ENCODE results near the gene OSBPL1A. TPM values are rescaled to one million over a fixed set of nuclear protein-coding genes. Genes with fewer than 3 reads are reported as not detected.
"Not testable (repeated sequence)": the region's sequence is repeated elsewhere in the genome, so short reads cannot be mapped to it uniquely, and the experiment has no call there.

Gene OSBPL1A
- total and polyA plus RNA-seq, 5 donors from 2014 or later: 0.40 to 5.8 (median 2.0) TPM

DNA sequence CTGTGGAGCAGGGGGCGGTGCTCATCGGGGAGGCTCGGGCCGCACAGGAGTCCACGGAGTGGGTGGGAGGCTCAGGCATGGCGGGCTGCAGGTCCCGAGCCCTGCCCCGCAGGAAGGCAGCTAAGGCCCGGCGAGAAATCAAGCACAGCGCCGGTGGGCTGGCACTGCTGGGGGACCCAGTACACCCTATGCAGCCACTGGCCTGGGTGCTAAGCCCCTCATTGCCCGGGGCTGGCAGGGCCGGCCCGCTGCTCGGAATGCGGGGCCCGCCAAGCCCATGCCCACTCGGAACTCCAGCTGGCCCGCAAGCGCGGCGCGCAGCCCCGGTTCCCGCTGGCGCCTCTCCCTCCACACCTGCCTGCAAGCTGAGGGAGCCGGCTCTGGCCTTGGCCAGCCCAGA, 248.0 kb downstream of the OSBPL1A start:
- not testable (repeated sequence) for H3K4me1 Mint-ChIP-seq; H3K27ac ChIP-seq (ENCODE audit: insufficient read depth, low read length, poor library complexity, severe bottlenecking); H3K36me3 ChIP-seq (ENCODE audit: control insufficient read depth, insufficient read depth, low read length); H3K36me3 Mint-ChIP-seq; H3K9me3 ChIP-seq (ENCODE audit: control insufficient read depth in 2 of 2, low read length in 2 of 2); ATAC-seq (ENCODE audit: low read depth in 2 of 2); DNase-seq; H3K4me3 Mint-ChIP-seq; H3K4me3 ChIP-seq (ENCODE audit: low read depth, low read length); H3K27me3 ChIP-seq (ENCODE audit: control insufficient read depth, insufficient read depth, low read length); H3K4me1 ChIP-seq (ENCODE audit: control insufficient read depth, insufficient read depth, low read length, poor library complexity, severe bottlenecking); H3K9me3 Mint-ChIP-seq; H3K27ac Mint-ChIP-seq
- H3K27me3 Mint-ChIP-seq: peaks cover 27% of the 10 kb centered on the region

DNA sequence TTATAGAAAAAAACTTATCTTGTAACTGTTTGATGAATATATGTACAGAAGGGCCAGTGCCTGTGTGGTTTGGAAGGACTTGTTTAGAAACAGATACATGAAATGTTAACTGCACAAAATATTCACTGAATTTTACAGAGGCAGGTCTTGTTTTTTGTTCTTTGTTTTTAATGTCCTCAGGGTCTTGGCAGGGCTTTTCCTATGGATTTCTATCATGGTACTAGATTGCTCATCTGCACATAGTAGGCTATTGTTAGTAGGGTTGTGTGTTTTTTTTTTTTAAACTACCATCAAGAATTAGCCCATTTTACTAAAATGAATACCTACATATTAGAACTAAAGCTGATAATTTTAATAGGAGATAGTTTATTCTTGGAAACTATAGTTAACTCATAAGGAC, 255.2 kb downstream of the OSBPL1A start:
- Histone ChIP-seq H3K36me3 (ENCODE audit: control insufficient read depth, insufficient read depth, low read length) (no peaks in the 10 kb centered on the region), H3K4me3 (ENCODE audit: low read depth, low read length) (no peak overlapping the region), H3K9me3 (ENCODE audit: control insufficient read depth in 2 of 2, low read length in 2 of 2) (no peaks in the 10 kb centered on the region), H3K27me3 (ENCODE audit: control insufficient read depth, insufficient read depth, low read length) (peaks cover 10% of the 10 kb centered on the region), H3K4me1 (ENCODE audit: control insufficient read depth, insufficient read depth, low read length, poor library complexity, severe bottlenecking) (peaks cover 22% of the 10 kb centered on the region), H3K27ac (ENCODE audit: insufficient read depth, low read length, poor library complexity, severe bottlenecking) (no peak overlapping the region)
- H3K27me3 Mint-ChIP-seq: peaks cover 51% of the 10 kb centered on the region
- peaks cover 0 to 4% (median 0%) of the 10 kb centered on the region in 7 donors for H3K9me3 Mint-ChIP-seq
- no peak for DNase-seq
- no peak overlapping the region for H3K27ac Mint-ChIP-seq
- H3K4me3 Mint-ChIP-seq: peak overlapping the region in 1 of 4 donors; percentile 67
- no peaks in the 10 kb centered on the region for H3K36me3 Mint-ChIP-seq
- H3K4me1 Mint-ChIP-seq: peaks cover 7 to 26% (median 20%) of the 10 kb centered on the region in 4 donors
- ATAC-seq (ENCODE audit: low read depth in 2 of 2): no peak

DNA sequence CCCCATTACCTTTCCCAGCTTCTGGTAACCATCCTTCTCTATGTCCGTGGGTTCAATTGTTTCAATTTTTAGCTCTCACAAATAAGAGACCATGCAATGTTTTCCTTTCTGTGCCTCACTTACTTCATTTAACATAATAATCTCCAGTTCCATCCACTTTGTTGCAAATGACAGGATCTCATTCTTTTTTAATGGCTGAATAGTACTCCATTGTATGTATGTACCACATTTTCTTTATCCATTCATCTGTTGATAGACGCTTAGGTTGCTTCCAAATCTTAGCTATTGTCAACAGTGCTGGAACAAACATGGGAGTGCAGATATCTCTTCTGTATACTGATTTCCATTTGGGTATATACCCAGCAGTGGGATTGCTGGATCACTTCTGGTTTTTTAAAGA, 256.9 kb downstream of the OSBPL1A start:
- Histone ChIP-seq H3K36me3 (ENCODE audit: control insufficient read depth, insufficient read depth, low read length) (no peaks in the 10 kb centered on the region), H3K9me3 (ENCODE audit: control insufficient read depth in 2 of 2, low read length in 2 of 2) (no peaks in the 10 kb centered on the region), H3K27ac (ENCODE audit: insufficient read depth, low read length, poor library complexity, severe bottlenecking) (no peak overlapping the region), H3K4me1 (ENCODE audit: control insufficient read depth, insufficient read depth, low read length, poor library complexity, severe bottlenecking) (peaks cover 22% of the 10 kb centered on the region), H3K4me3 (ENCODE audit: low read depth, low read length) (no peak overlapping the region), H3K27me3 (ENCODE audit: control insufficient read depth, insufficient read depth, low read length) (peaks cover 10% of the 10 kb centered on the region)
- H3K4me3 Mint-ChIP-seq: peak overlapping the region in 2 of 4 donors; percentile 8 to 49
- no peak overlapping the region for H3K27ac Mint-ChIP-seq
- H3K36me3 Mint-ChIP-seq: no peaks in the 10 kb centered on the region
- peaks cover 0 to 6% (median 0%) of the 10 kb centered on the region in 7 donors for H3K9me3 Mint-ChIP-seq
- peaks cover 7 to 38% (median 27%) of the 10 kb centered on the region in 4 donors for H3K4me1 Mint-ChIP-seq
- DNase-seq (no peak), ATAC-seq (ENCODE audit: low read depth in 2 of 2) (no peak)
- H3K27me3 Mint-ChIP-seq: peaks cover 47% of the 10 kb centered on the region

DNA sequence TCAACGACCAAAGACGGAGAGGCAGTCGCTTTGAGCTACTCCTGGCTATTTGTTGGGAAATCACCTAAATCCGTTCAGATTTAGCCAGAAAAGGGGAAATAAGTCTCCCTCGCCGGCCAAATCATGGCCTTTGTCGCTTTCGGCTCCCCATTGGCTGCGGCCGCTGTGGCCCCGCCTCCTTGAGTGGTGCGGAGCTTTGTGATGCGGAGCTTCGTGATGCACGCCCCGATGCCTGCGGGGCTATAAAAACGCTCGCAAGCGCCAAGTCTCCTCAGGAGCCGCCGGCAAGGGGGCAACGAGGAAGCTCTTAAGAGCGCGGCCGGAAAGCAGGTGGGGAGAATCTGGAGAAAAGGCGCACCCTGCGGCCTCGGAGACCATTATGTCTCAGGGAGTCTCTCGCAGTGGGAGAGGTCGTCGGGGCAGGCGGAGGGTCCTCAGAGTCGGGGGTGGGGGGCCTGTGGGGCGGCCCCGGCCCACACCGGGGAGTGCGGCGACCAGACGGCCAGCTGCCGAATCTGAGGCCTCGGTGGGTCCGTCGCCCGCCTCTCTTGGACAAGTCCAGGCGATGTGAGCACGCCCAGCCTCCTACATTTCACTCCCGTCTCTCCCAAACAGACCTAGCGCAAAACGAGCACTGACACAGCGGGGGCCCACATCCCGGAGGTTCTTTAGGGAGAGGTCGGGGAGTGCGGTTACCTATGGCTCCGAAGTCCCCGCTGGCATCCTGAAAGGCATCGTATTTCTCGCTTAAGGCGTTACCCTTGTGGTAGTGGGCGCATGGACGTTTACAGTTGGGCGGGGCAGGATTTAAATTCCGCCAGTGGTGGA, 258.6 kb downstream of the OSBPL1A start, which contains the start of gene CABYR:
CABYR (plus strand) TSS at position 274 of the 828 bp plus-strand sequence. CDS start 4,053 bp downstream, outside the sequence.
- Mint-ChIP-seq H3K27ac (peak within 1 kb of the TSS; percentile 69 to 90 (median 89)), H3K9me3 (peaks cover 0 to 6% (median 0%) of the 10 kb centered on the region in 7 donors), H3K27me3 (peaks cover 35% of the 10 kb centered on the region), H3K4me3 (peak within 1 kb of the TSS; percentile 83 to 96 (median 93)), H3K4me1 (peaks cover 11 to 38% (median 27%) of the 10 kb centered on the region in 4 donors), H3K36me3 (peaks cover under 1% of the 10 kb centered on the region)
- Histone ChIP-seq H3K9me3 (ENCODE audit: control insufficient read depth in 2 of 2, low read length in 2 of 2) (no peaks in the 10 kb centered on the region), H3K27me3 (ENCODE audit: control insufficient read depth, insufficient read depth, low read length) (peaks cover 7% of the 10 kb centered on the region), H3K4me3 (ENCODE audit: low read depth, low read length) (peak within 1 kb of the TSS; percentile 83), H3K27ac (ENCODE audit: insufficient read depth, low read length, poor library complexity, severe bottlenecking) (peak within 1 kb of the TSS; percentile 42), H3K36me3 (ENCODE audit: control insufficient read depth, insufficient read depth, low read length) (peaks cover 9% of the 10 kb centered on the region), H3K4me1 (ENCODE audit: control insufficient read depth, insufficient read depth, low read length, poor library complexity, severe bottlenecking) (peaks cover 22% of the 10 kb centered on the region)
- ATAC-seq (ENCODE audit: low read depth in 2 of 2) (peak; percentile 74 to 84), DNase-seq (peak; percentile 71 to 79 (median 77))

DNA sequence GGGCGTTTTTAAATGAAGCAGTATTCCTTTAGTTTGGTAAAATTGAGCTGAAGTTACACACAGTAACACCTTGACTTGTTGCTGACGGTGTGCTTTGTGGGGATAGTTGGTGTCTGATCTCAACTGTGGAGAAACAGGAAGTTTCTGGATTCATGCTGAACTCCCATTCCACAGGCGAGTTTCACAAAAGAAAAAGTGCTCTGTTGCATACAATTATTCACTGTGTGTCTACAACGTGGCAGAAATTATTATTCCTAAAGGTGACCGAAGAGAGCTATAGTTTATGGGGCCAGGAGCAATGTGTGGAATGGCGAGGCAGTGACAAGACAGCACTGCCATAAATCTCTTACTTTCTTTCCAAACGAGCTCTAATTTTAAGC, 259.2 kb downstream of the OSBPL1A start:
- H3K4me3 Mint-ChIP-seq: peak overlapping the region; percentile 83 to 96 (median 93)
- Histone ChIP-seq H3K36me3 (ENCODE audit: control insufficient read depth, insufficient read depth, low read length) (peaks cover 16% of the 10 kb centered on the region), H3K27ac (ENCODE audit: insufficient read depth, low read length, poor library complexity, severe bottlenecking) (peak overlapping the region; percentile 42), H3K9me3 (ENCODE audit: control insufficient read depth in 2 of 2, low read length in 2 of 2) (no peaks in the 10 kb centered on the region), H3K4me1 (ENCODE audit: control insufficient read depth, insufficient read depth, low read length, poor library complexity, severe bottlenecking) (peaks cover 22% of the 10 kb centered on the region), H3K4me3 (ENCODE audit: low read depth, low read length) (peak overlapping the region; percentile 83), H3K27me3 (ENCODE audit: control insufficient read depth, insufficient read depth, low read length) (peaks cover 7% of the 10 kb centered on the region)
- H3K4me1 Mint-ChIP-seq: peaks cover 11 to 38% (median 27%) of the 10 kb centered on the region in 4 donors
- peak in 1 of 3 donors; percentile 24 for DNase-seq
- H3K27me3 Mint-ChIP-seq: peaks cover 31% of the 10 kb centered on the region
- peaks cover 0 to 6% (median 0%) of the 10 kb centered on the region in 7 donors for H3K9me3 Mint-ChIP-seq
- peaks cover 4% of the 10 kb centered on the region for H3K36me3 Mint-ChIP-seq
- ATAC-seq (ENCODE audit: low read depth in 2 of 2): no peak
- peak overlapping the region; percentile 66 to 90 (median 89) for H3K27ac Mint-ChIP-seq

DNA sequence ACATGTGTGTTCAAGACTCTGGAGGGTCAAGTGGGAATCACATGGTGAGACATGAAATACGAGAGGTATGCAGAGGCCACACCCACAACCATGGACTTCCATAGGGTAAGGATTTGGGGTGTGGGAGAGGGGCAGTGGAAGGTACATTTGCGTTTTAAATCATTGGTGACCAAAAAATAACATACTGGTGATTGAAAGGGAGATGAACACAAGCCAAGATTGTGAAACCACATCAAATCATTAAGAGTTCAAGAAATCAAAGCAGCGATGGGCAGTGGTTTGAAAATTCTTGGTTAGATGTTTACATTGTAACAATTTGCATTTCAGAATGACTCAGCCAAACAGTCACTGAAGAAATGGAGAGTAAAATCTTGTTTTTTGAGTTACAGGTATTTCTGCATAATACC, 260.7 kb downstream of the OSBPL1A start:
- ATAC-seq (ENCODE audit: low read depth in 2 of 2): no peak
- H3K36me3 Mint-ChIP-seq: peaks cover 13% of the 10 kb centered on the region
- peaks cover 30% of the 10 kb centered on the region for H3K36me3 ChIP-seq (ENCODE audit: control insufficient read depth, insufficient read depth, low read length)

DNA sequence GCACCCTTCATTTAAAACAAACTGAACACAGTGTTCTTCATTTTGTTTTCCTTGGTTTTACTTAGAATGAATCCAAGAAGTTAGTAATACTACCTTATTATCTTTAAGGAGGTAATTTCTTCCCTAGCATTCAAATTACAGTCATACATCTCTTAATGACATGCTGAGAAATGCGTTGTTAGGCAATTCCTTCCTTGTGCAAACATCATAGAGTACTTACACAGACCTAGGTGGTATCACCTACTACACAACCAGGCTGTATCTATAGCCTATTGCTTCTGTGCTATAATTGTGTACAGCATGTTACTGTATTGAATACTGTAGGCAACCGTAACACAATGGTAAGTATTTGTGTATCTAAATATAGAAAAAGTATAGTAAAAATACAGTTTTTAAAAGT, 267.1 kb downstream of the OSBPL1A start:
- no peaks in the 10 kb centered on the region for H3K9me3 ChIP-seq (ENCODE audit: control insufficient read depth in 2 of 2, low read length in 2 of 2)
- H3K27me3 ChIP-seq (ENCODE audit: control insufficient read depth, insufficient read depth, low read length): no peaks in the 10 kb centered on the region
- peaks cover 89% of the 10 kb centered on the region for H3K36me3 ChIP-seq (ENCODE audit: control insufficient read depth, insufficient read depth, low read length)
- H3K4me1 ChIP-seq (ENCODE audit: control insufficient read depth, insufficient read depth, low read length, poor library complexity, severe bottlenecking): no peaks in the 10 kb centered on the region
- H3K36me3 Mint-ChIP-seq: peaks cover 44% of the 10 kb centered on the region
- peaks cover 2 to 6% (median 4%) of the 10 kb centered on the region in 4 donors for H3K4me1 Mint-ChIP-seq
- no peaks in the 10 kb centered on the region for H3K9me3 Mint-ChIP-seq
- ATAC-seq (ENCODE audit: low read depth in 2 of 2) (no peak), DNase-seq (no peak)
- no peak overlapping the region for H3K27ac Mint-ChIP-seq
- H3K4me3 Mint-ChIP-seq: no peak overlapping the region
- H3K27ac ChIP-seq (ENCODE audit: insufficient read depth, low read length, poor library complexity, severe bottlenecking): peak overlapping the region; percentile 23
- H3K4me3 ChIP-seq (ENCODE audit: low read depth, low read length): no peak overlapping the region
- no peaks in the 10 kb centered on the region for H3K27me3 Mint-ChIP-seq

More for the DNA sequence above, 260.7 kb downstream of the OSBPL1A start:
- peak in 2 of 3 donors; percentile 21 to 28 for DNase-seq
- Mint-ChIP-seq H3K4me3 (peak overlapping the region in 3 of 4 donors; percentile 18 to 91 (median 83)), H3K27me3 (peaks cover 23% of the 10 kb centered on the region), H3K4me1 (peaks cover 11 to 38% (median 27%) of the 10 kb centered on the region in 4 donors), H3K9me3 (peaks cover 0 to 6% (median 0%) of the 10 kb centered on the region in 7 donors), H3K27ac (peak overlapping the region in 2 of 3 donors; percentile 86 to 90)
- Histone ChIP-seq H3K4me1 (ENCODE audit: control insufficient read depth, insufficient read depth, low read length, poor library complexity, severe bottlenecking) (peaks cover 22% of the 10 kb centered on the region), H3K27me3 (ENCODE audit: control insufficient read depth, insufficient read depth, low read length) (peaks cover 5% of the 10 kb centered on the region), H3K9me3 (ENCODE audit: control insufficient read depth in 2 of 2, low read length in 2 of 2) (no peaks in the 10 kb centered on the region), H3K4me3 (ENCODE audit: low read depth, low read length) (no peak overlapping the region), H3K27ac (ENCODE audit: insufficient read depth, low read length, poor library complexity, severe bottlenecking) (no peak overlapping the region)

All from CD4-positive, CD25-positive, alpha-beta regulatory T cell (primary cell).